C4-2B (cell line): Measurements from ENCODE around the gene MSANTD3.

Experiments used
- H3K27ac ChIP-seq: fragments of 450-650 bp; 2 replicates; pipeline ENCODE4 v1.5.1; 2017
- CTCF ChIP-seq: fragments of 450-650 bp; conservative IDR thresholded peaks from 2 replicates; pipeline ENCODE4 v1.5.1; 2017; ENCODE audit warnings: mild to moderate bottlenecking
- ZFX ChIP-seq: fragments of 450-650 bp; IDR thresholded peaks from 2 replicates; pipeline ENCODE4 v1.6.1; 2017

MSANTD3 gene

DNA sequence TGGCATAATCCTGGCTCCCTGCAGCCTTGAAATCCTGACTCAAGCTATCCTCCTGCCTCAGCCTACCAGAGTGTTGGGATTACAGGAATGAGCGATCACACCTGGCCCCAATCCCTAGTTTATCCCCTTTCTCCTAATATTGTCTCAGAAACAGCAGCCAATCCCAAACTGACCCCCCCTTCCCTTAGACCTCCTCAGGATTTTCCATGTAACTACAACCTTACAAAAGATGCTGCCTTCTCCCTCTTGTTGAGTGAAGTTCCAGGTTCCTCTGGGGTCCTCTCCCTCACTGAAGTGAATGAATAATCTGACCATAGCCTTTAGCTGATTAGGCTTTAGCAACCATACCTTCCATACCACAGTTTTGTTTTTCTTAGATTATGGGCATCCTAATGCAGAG, 25.9 kb upstream of the MSANTD3 start:
- H3K27ac ChIP-seq, result no peak overlapping the region
- TF ChIP-seq ZFX (no peak), CTCF (no peak)

DNA sequence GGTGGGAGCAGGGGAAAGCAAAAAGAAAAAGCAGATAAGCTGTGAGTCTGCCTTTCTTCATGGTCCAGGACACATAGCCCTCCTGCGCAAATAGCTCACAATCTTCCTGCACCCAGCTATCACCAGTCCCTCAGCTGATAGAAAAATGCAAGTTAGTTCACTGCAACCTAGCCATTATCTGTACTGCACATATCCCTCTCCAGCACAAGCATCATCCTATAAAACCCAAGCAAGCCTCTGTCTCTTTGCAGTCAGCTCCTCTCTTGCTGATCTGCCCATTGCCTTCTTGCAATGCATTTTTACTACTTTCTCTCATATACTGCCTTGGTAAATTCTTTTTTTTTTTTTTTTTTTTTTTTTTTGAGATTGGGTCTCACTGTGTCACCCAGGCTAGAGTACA, 20.0 kb upstream of the MSANTD3 start:
- TF ChIP-seq ZFX (no peak), CTCF (no peak)
- H3K27ac ChIP-seq, result no peak overlapping the region

- TF ChIP-seq ZFX (no peak), CTCF (no peak)
- no peak overlapping the region for H3K27ac ChIP-seq
Observed at GRCh38 chr9:100408546-100409175, 18.3 kb upstream of the MSANTD3 start.

GRCh38 chr9:100409176-100409556, 17.8 kb upstream of the MSANTD3 start:
- no peak overlapping the region for H3K27ac ChIP-seq

GRCh38 chr9:100411472-100412283, 15.3 kb upstream of the MSANTD3 start:
- TF ChIP-seq CTCF, result no peak
- no peak for TF ChIP-seq ZFX
- peak overlapping the region; percentile 37 for H3K27ac ChIP-seq

More at GRCh38 chr9:100409176-100409556, 17.8 kb upstream of the MSANTD3 start:
- TF ChIP-seq ZFX (no peak), CTCF (no peak)

DNA sequence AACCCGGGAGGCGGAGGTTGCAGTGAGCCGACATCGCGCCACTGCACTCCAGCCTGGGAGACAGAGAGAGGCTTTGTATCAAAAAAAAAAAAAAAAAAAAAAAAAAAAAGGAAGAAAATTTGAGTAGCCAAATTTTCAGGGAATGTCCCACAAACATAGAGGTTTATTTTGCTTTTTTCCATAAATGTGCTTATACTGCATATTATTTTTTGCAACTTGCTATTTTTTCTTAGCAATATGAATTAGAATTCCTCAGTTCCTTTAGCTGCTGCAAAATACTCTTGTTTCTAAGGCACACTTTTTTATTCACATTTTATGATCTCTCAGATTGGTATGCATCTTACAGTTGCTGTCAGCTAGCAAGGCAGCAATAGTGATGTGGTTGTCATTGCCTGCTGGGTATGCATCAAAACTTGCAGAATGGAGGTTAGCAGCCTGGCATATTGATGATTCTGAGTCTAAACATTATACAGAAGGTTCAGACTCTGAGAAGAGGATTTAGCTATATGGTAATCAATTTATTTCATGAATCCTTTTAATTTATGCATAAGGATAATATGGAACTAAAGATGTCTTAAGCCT, 13.0 kb upstream of the MSANTD3 start:
- no peak for TF ChIP-seq ZFX
- TF ChIP-seq CTCF, result no peak
- H3K27ac ChIP-seq, result no peak overlapping the region

DNA sequence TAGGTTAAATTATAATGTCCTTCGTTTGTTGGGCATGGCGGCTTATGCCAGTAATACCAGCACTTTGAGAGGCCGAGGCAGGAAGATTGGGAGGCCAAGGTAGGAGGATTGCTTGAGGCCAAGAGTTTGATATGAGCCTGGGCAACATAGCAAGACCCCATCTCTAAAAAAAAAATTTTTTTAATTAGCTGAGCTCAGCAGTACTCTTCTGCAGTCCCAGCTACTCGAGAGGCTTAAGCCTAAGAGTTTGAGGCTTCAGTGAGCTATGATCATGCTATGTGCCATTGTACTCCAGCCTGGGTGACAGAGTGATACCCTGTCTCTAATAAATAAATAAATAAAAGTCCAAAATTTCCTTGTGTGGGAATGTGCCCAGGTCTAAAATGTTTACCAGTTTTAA, 9.1 kb upstream of the MSANTD3 start:
- TF ChIP-seq ZFX (no peak), CTCF (no peak)
- H3K27ac ChIP-seq, result no peak overlapping the region
